ENCODE results near the gene ATF3. TPM values are rescaled to one million over a fixed set of nuclear protein-coding genes. Genes with fewer than 3 reads are reported as not detected.

The ATF3 gene
- total RNA-seq, 1 experiment from 2014 or later = 43.2 TPM

DNA sequence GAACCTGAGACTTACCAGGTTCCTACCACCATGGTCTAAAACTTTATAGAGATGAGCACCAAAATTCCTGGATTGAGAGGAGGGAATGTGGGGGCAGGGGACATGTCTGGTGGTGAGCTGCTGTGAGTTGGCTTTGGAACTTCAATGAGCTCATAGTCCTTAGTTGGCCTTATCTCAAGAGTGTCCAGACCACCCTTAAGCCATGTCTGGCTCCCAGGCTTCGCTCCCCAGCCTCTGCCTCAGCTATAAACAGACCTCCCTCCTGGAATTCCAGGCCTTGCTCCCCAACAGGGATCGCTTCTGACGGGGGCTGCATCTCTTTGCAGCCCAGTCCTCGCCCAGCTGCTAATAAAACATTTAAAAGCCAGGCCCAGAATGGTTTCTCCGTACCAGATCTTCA, 19.5 kb downstream of the ATF3 start:
- no peak overlapping the region for H3K9ac ChIP-seq (ENCODE audit: low read length)
- ChIA-PET RAD21 (ENCODE audit: low non-redundant PET in 1 of 2, low total read pairs in 2 of 2, uncharacterized antibody in 2 of 2, unreplicated experiment in 2 of 2) (no interaction called here), POLR2A (no interaction called here), CTCF (no interaction called here)
- H3K4me3 ChIP-seq (replicated peaks in 1 of 2; ENCODE audit: low read depth in 1 of 2, low read length in 2 of 2) = no peak overlapping the region
- no peaks in the 10 kb centered on the region for H3K27me3 ChIP-seq (ENCODE audit: insufficient read depth, low read length)
- intact Hi-C loops (cut with micrococcal nuclease) = no loop called here
- H3K27ac ChIP-seq (ENCODE audit: low read depth, low read length) = no peak overlapping the region
- peaks cover 0 to 8% of the 10 kb centered on the region in 2 experiments; a peak in 1 of 4 replicates for H3K4me1 ChIP-seq (ENCODE audit: control insufficient read depth in 1 of 2, insufficient read depth in 2 of 2, low read length in 2 of 2)
- BruUV-seq (replicated peaks) = no TSS peak
- no peak for TF ChIP-seq TCF7L2 (IDR thresholded peaks at IDR 0.05; ENCODE audit: borderline replicate concordance, extremely low read depth, insufficient read depth, insufficient read length)
- no peak for TF ChIP-seq EZH2phosphoT487 (IDR thresholded peaks at IDR 0.05; ENCODE audit: borderline replicate concordance)
- no peak for TF ChIP-seq YY1 (IDR thresholded peaks at IDR 0.05; ENCODE audit: extremely low read depth, insufficient replicate concordance, low read depth, low read length)
- TF ChIP-seq, protein P1, sequence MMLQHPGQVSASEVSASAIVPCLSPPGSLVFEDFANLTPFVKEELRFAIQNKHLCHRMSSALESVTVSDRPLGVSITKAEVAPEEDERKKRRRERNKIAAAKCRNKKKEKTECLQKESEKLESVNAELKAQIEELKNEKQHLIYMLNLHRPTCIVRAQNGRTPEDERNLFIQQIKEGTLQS (IDR thresholded peaks at IDR 0.05) = no peak
- no peak for TF ChIP-seq MAX (IDR thresholded peaks at IDR 0.05)
- no peak for TF ChIP-seq FOSL1 (IDR thresholded peaks at IDR 0.05; ENCODE audit: low read depth)
- no peak for TF ChIP-seq RAD21 (IDR thresholded peaks at IDR 0.05; ENCODE audit: low read depth)
- no peak for TF ChIP-seq CEBPB (IDR thresholded peaks at IDR 0.05; ENCODE audit: low read depth)
- H3K79me2 ChIP-seq (ENCODE audit: insufficient read depth, low read length) = no peaks in the 10 kb centered on the region
- no peak overlapping the region for H2AFZ ChIP-seq (ENCODE audit: low read depth, low read length, poor library complexity, severe bottlenecking)
- H3K9me2 ChIP-seq (ENCODE audit: insufficient read depth) = no peaks in the 10 kb centered on the region
- H3K4me2 ChIP-seq (ENCODE audit: low read length) = no peak overlapping the region
- H3K36me3 ChIP-seq (ENCODE audit: control insufficient read depth in 1 of 2, insufficient read depth in 2 of 2, low read length in 2 of 2) = no peaks in the 10 kb centered on the region
- H3K9me3 ChIP-seq (ENCODE audit: control insufficient read depth in 1 of 2, insufficient read depth in 1 of 2, low read depth in 1 of 2, low read length in 2 of 2) = no peaks in the 10 kb centered on the region
- ATAC-seq = no peak
- no peaks in the 10 kb centered on the region for H4K20me1 ChIP-seq (ENCODE audit: insufficient read depth)
- no peak for DNase-seq (ENCODE audit: low read depth, low spot score)

GRCh38 chr1:212628813-212629415, 20.4 kb downstream of the ATF3 start:
- Histone ChIP-seq H3K27ac (ENCODE audit: low read depth, low read length) (no peak overlapping the region), H3K4me3 (replicated peaks in 1 of 2; ENCODE audit: low read depth in 1 of 2, low read length in 2 of 2) (no peak overlapping the region), H2AFZ (ENCODE audit: low read depth, low read length, poor library complexity, severe bottlenecking) (no peak overlapping the region), H3K36me3 (ENCODE audit: control insufficient read depth in 1 of 2, insufficient read depth in 2 of 2, low read length in 2 of 2) (no peaks in the 10 kb centered on the region), H3K4me2 (ENCODE audit: low read length) (no peak overlapping the region), H3K9me3 (ENCODE audit: control insufficient read depth in 1 of 2, insufficient read depth in 1 of 2, low read depth in 1 of 2, low read length in 2 of 2) (no peaks in the 10 kb centered on the region), H3K9me2 (ENCODE audit: insufficient read depth) (no peaks in the 10 kb centered on the region; the same call in 1 of the 2 replicates), H3K4me1 (ENCODE audit: control insufficient read depth in 1 of 2, insufficient read depth in 2 of 2, low read length in 2 of 2) (peaks cover 0 to 14% of the 10 kb centered on the region in 2 experiments; a peak in 1 of 4 replicates), H3K9ac (ENCODE audit: low read length) (no peak overlapping the region), H4K20me1 (ENCODE audit: insufficient read depth) (no peaks in the 10 kb centered on the region), H3K27me3 (ENCODE audit: insufficient read depth, low read length) (no peaks in the 10 kb centered on the region), H3K79me2 (ENCODE audit: insufficient read depth, low read length) (no peaks in the 10 kb centered on the region)
- ChIA-PET CTCF (interaction anchor here (0.6 kb wide), 1 partner anchor 1091 kb away, joined by 3 read pairs; no protein-coding TSS in a partner anchor), POLR2A (no interaction called here), RAD21 (ENCODE audit: low non-redundant PET in 1 of 2, low total read pairs in 2 of 2, uncharacterized antibody in 2 of 2, unreplicated experiment in 2 of 2) (interaction anchor here in 1 of 2 experiments (0.6 kb wide), 1 partner anchor 152 kb away, joined by 4 read pairs; no protein-coding TSS in a partner anchor)
- no TSS peak for BruUV-seq (replicated peaks)
- DNase-seq (ENCODE audit: low read depth, low spot score) (no peak), ATAC-seq (no peak)
- intact Hi-C loops (cut with micrococcal nuclease) = no loop called here
- TF ChIP-seq RAD21 (IDR thresholded peaks at IDR 0.05; ENCODE audit: low read depth) (no peak), CEBPB (IDR thresholded peaks at IDR 0.05; ENCODE audit: low read depth) (no peak), EGR1 (IDR thresholded peaks at IDR 0.05; ENCODE audit: low read depth) (no peak), EZH2phosphoT487 (IDR thresholded peaks at IDR 0.05; ENCODE audit: borderline replicate concordance) (no peak), ELF1 (IDR thresholded peaks at IDR 0.05; ENCODE audit: borderline replicate concordance, low read depth) (no peak), POLR2AphosphoS5 (IDR thresholded peaks at IDR 0.05; ENCODE audit: low read depth, low read length) (no peak), SRF (IDR thresholded peaks at IDR 0.05; ENCODE audit: low read depth) (no peak), SP1 (IDR thresholded peaks at IDR 0.05; ENCODE audit: low read depth) (no peak), REST (IDR thresholded peaks at IDR 0.05; ENCODE audit: low read depth) (no peak), CBX3 (IDR thresholded peaks at IDR 0.05; ENCODE audit: low read depth) (no peak), MAX (IDR thresholded peaks at IDR 0.05) (no peak), SIN3A (IDR thresholded peaks at IDR 0.05; ENCODE audit: low read depth) (no peak), JUND (IDR thresholded peaks at IDR 0.05) (no peak)
- TF ChIP-seq, protein P1 (IDR thresholded peaks at IDR 0.05) = no peak
